GM21390 (cell line): ENCODE results near the gene SKAP1.
A peak's percentile ranks its signal among the peaks of the same experiment; 100 is the strongest.
"Not testable (repeated sequence)": the region's sequence is repeated elsewhere in the genome, so short reads cannot be mapped to it uniquely, and the experiment has no call there.

ENCODE experiments used
- ATAC-seq: cut with Tn5 transposase; IDR thresholded peaks from one replicate; pipeline ENCODE4 v1.9.1; 2021; ENCODE audit not compliant: unreplicated experiment

SKAP1 gene

DNA sequence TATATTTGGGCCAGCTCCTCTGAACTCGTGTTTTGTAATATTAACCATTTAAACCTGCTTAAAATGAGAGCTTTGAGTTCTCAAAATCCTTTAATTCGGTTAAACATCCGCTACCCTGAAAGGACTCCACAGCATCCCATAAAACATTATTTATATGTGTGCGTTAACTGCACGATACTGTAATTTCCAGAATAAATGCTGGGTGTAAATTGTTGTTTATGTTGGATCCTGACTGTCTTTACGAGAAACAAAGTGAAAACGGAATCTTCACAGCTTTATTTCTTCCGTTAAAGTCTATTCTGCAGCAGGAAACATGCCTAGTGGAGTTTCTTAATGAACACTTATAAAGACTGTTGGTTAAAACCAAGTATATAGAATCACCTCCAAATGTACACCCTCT is 179.1 kb downstream of the SKAP1 start:
- ATAC-seq: no peak

GRCh38 chr17:48250059-48250458 is 180.0 kb downstream of the SKAP1 start:
- ATAC-seq: not testable (repeated sequence)

- no peak for ATAC-seq
Observed at GRCh38 chr17:48247603-48248002, 182.4 kb downstream of the SKAP1 start.

- no peak for ATAC-seq
Observed at GRCh38 chr17:48247038-48247437, 183.0 kb downstream of the SKAP1 start.

- no peak for ATAC-seq
Observed at GRCh38 chr17:48246612-48247011, 183.4 kb downstream of the SKAP1 start.

- ATAC-seq: not testable (repeated sequence)
Observed at GRCh38 chr17:48245465-48246033, 184.5 kb downstream of the SKAP1 start.

- ATAC-seq: no peak
Observed at GRCh38 chr17:48244814-48245213, 185.2 kb downstream of the SKAP1 start.

GRCh38 chr17:48244121-48244711 is 185.8 kb downstream of the SKAP1 start:
- ATAC-seq: no peak

- no peak for ATAC-seq
Observed at GRCh38 chr17:48241770-48242497, 188.1 kb downstream of the SKAP1 start.

- ATAC-seq: peak; percentile 89
Observed at GRCh38 chr17:48241131-48241591, 188.9 kb downstream of the SKAP1 start.

- no peak for ATAC-seq
Observed at GRCh38 chr17:48240562-48241130, 189.4 kb downstream of the SKAP1 start.

- ATAC-seq: no peak
Observed at GRCh38 chr17:48240122-48240521, 189.9 kb downstream of the SKAP1 start.

DNA sequence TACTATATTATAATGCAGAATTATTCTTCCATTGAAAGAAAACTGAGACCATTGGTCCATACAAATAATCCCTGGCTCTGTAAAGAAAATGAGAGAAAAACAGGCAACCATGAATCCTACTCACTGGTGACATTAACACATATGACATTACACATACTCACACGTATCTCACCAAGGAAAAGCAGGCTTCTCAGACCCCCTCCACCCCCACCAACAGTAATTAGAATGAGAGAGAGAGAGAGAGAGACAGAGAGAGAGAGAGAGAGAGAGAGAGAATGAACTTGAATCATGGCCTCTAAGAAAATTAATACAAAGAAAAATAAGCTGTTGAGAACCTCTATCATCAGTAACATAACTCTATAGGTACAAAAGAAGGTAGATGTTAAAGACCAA is 190.4 kb downstream of the SKAP1 start:
- ATAC-seq: no peak

GRCh38 chr17:48238933-48239602 is 190.9 kb downstream of the SKAP1 start:
- no peak for ATAC-seq

DNA sequence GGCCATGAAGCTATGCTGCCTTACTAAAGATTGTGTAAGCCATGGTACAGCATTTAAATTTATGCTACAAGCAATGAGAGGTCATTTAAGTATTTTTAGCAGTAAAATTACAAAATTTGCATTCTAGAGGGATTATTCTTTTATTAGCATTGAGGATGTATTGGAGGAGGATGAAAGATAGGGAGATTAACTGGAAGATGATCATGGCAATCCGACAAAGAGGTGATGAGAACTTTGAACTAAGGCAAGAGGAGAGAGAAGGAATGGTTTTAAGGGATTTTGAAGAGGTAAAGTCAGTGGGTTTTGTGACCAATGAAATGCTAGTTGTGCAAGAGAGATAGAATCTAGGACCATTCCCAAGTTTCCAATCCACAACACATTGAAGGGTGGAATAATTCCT is 192.6 kb downstream of the SKAP1 start:
- no peak for ATAC-seq

GRCh38 chr17:48236681-48237134 is 193.3 kb downstream of the SKAP1 start:
- no peak for ATAC-seq

DNA sequence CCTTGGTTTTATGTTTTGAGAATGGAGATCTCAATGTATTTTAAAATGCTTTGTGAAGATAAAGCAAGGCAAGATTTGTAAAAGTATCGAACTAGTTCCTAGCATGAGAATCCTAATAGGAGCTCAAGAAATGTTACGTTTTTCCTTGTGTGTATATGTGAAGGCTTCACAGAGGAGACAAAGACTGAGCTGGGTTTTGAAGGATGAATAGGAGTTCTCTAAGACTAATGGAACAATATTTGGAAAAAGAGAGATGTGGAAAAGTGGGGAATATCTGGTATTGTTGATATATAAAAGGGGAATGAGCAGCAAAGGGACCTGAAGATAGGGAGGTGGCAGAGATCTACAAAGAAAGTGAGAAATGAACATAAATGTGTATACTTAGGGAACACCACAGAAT is 195.1 kb downstream of the SKAP1 start:
- ATAC-seq: no peak

DNA sequence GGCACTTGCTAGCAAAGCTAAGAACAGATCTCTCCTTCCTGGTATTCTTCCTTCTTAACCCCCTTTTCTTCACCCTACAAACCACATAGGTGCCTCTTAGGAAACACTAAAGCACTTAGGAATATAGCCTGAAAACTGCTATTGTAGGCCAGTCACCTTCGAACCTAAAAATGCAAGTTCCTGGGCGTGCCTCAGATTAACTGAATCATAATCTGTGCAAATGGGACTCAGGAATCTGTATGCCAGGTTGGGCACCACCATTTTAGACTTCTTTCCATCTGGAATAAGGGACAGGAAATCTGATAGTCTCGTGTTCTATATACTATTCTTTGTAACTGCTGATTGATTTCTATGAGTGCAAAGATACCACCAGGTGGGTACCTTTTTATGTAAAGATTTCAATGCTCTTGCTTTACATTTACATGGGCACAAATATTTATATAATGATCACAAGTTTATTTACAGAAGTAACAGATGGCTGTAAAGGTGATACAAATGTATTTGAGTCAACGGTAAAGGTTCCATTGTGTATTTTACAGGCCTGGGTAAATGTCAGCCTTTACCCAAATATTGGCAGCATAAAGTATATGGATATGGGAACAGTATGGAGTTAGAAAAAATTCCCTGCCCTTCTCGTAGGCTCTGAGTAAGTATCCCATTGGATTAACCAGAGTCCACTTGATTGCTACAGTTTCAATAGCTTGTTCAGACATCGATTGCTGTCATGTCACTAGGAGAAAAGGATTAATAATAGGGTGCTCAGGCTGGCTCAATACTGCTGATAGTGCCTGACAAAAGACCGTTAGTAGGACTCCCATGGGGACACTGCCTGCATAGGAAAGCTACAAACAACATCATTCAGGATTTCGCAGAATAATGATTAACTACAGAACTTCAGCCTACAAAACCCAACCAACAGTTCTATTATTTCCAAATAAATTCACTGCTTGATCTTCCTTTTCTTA is 197.7 kb downstream of the SKAP1 start:
- no peak for ATAC-seq

GRCh38 chr17:48229936-48230335 is 200.1 kb downstream of the SKAP1 start:
- ATAC-seq: no peak

GRCh38 chr17:48228720-48229119 is 201.3 kb downstream of the SKAP1 start:
- no peak for ATAC-seq
